NK-92 (cell line): ENCODE data around the gene FAM53B.

Source experiments
- DNase-seq: peaks from one replicate; lab custom pipeline; 2025; ENCODE audit not compliant: unreplicated experiment; lab: John Stamatoyannopoulos, UW

Gene FAM53B

DNA sequence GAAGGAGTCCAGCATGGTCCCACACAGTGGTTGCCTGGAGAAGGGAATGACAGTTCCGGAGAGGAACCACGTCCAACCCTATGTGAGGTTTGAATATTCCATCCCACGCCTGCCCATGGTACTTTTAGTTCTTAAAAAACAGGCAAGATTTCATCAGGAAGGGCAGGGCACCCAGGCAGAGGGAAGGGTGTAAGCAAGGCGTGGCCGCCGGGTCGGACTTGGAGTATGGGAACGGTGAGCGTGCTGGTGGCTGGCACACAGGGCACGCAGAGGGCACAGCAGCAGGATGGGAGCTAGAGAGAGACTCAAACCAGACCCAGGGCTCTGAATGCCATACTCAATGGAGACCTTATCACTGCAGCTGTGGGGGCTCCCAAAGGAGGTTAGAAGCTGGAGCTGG is 34.3 kb downstream of the FAM53B start:
- DNase-seq, result no peak

DNA sequence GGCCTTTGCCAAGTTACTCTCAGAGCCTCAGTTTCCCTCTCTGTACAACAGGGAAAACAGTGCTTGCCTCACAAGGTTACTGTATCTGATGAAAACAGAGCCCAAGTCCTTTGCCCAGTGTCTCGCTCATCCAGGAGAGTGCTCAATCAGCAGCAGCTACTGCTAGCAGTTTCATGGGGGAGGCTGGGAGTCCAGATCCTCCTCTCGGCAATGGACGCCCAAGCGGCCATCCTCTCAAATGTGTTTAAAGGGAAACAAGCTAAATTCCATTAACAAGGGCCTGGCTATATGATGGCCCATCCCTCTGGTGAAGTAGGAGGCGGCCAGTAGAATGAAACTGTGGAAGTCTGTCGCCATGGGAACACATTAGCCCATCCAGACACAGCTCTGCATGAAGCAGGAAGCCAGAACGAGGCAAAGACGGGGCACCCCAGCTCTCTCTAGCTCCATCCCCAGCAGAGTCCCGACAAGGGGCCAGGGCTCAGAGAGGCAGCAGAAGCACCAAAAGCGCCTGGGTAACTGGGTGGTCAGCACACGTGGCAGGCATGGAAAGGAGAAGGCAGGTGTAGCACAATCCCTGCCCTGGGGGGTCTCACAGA is 35.2 kb downstream of the FAM53B start:
- no peak for DNase-seq

DNA sequence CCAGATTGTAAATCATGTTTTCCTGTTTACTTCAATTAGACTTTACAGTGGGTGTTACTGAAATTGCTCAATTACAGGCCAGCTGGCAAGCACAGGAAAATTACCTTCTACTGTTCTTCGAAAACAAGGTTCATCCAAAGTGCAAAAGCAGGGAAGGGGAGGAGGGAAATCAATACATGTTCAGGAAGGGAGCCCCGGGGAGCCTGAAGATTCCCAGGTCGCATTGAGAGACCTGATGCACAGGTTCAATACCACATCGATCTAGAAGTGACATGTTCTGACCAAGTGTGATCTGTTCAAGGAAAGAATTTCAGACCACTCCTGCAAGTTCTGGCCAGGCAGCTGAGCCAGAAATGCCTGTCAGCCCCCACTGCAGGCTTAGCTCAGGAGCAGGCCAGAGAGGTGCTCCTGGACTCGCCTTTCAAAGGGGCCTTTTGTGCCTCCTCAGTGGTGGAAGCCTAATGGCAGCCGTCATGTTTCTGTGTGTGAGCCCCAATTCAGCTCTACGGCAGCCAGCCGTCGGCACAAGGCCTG is 35.9 kb downstream of the FAM53B start:
- DNase-seq, result no peak

DNA sequence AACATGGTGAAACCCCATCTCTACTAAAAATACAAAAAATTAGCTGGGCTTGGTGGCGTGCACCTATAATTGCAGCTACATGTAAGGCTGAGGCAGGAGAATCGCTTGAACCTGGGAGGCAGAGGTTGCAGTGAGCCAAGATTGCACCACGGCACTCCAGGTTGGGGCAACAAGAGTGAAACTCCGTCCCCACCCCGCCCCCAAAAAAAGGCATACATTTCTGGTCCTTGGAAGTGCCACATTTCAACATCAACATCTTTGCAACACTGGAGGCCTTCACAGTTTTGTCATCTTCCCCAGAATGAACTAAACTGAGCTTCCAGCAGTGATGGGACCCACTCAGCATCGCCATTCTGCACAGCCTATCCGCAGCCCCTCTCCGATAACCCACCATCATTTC is 36.6 kb downstream of the FAM53B start:
- no peak for DNase-seq

DNA sequence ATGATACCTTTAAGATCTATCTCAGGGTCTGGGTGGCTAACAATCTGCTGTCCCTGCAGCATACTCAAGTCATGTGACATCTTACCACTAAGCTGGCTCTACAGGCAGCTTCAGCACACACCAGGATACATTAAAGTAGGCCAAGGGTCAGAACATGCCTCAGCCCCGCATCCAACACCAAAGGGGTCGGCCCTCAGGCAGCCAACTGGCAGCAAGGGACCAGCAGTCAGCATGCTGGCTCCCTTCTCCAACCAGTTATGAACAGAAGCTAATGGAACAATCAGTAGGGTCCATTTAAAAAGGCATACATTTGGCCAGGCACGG is 37.1 kb downstream of the FAM53B start:
- DNase-seq, result no peak

DNA sequence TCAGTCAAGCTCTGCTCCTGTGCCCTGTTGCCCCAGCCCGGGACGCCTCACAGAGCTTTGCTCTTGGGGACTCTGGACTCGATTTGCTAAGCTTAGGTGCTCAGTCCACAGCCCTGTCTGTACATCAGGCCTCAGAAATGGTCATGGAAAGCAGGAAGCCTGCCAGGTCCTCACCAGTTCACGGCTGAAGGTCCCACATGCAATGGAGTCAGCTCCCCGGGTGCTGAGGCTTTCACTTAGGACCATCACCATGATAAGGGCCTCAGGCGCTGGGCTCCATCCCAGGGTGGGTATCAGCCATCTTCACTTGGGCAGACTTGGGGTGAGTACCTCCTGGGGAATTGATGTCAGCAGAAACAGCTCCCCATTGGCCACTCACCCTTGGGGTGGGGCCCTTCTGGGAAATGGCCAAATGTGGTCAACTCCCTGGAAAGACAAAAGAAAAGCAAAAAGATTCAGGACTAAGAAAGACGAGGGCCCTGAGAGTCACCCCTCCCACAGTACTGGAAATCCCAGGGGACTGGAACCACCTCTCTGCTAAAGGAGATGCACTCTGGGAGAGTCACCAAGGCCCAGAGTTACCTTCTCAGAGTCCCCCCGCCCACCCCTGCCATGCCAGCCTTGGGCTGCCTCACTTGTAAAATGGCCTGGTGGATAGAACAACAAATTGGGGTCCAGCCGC is 37.6 kb downstream of the FAM53B start:
- DNase-seq, result no peak

DNA sequence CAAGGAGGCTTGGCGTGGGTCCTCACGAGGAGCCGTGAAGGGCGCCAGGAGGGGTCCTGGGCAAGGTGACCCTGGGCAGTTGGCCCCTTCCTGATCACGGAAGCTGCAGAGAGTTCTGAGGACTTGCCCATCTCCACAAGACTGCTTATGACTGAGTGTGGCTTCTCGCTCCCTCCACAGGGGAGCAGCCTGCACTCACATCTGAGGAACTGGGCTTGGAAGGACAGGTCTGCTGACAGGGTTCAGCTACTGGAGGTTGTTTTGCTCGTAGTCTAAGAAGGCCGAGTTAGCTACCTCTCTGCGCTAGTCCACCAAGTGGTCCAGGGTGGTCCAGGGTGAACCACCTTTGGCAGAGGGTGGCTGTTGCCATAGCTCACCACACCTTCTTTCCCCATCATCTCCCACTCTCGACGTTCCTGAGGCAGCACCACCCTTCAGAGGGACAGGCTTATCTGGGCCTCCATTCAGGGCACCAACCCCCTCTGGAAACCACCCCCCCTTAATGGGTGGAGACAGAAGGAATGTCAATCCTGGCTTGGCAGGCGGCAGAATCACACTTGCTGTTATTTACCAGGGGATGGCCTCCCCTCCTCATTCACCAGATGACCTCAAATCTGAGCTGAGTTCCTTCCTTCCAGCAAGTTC is 38.2 kb downstream of the FAM53B start:
- DNase-seq, result no peak

DNA sequence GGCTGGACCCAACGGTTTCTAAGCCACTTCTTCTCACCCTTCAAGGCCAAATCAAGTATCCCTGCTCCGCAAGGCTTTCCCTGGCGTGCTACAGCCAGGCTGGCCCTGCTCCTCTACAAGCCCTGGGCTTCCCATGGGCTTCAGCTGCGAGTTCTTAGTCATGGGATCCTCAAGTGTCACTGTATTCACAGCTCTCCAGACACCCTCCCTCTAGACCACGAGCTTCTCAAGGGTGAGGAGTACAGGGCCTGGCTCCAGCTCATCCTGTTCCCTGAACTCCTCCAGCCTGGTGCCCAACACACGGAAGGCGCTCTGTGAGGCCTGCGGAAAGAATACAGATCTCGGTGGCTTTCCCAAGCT is 38.8 kb downstream of the FAM53B start:
- DNase-seq, result no peak

DNA sequence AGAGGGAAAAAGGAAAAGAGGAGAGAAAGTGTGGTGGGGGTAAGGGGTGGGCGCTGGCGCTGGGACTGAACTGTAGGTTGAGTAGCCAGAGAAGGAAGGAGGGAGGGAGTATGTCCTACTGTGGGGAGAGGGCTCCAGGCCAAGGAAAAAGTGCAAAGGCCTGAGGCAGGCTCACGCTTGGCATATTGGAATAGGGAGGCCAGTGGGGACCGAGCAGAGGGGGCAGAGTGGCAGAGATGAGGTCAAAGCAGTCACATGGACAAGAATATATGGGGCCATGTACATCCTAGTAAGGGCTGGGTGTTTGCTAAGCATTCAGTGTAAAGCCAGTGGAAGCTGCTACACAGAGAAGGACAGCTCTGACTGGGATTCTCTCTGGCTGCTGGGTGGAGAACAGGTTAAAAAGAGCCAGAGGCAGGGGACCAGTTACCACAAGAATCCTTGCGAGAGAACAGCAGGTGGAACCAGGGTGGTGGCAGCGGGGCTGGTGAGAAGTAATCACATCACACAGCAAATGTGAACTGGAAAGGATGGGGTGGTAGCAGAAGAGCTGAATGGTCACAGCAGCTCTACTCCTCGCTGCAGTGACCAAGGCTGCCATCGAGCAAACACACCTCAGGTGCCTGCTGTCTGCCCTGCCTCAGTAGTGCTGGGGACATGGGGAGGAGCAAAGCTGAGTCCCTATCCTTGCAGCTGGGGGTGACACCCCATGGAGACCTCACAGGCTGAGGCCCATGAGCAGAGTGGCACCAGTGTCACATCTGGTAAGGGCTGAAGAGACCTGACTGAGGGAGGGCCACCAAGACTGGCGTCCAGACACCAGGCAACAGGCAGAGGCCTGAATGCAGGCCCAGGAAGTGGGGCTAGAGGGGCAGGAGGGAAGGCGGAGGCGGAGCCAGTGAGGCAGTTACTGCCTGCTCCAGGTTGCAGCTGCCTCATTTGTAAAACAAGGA is 39.5 kb downstream of the FAM53B start:
- no peak for DNase-seq

DNA sequence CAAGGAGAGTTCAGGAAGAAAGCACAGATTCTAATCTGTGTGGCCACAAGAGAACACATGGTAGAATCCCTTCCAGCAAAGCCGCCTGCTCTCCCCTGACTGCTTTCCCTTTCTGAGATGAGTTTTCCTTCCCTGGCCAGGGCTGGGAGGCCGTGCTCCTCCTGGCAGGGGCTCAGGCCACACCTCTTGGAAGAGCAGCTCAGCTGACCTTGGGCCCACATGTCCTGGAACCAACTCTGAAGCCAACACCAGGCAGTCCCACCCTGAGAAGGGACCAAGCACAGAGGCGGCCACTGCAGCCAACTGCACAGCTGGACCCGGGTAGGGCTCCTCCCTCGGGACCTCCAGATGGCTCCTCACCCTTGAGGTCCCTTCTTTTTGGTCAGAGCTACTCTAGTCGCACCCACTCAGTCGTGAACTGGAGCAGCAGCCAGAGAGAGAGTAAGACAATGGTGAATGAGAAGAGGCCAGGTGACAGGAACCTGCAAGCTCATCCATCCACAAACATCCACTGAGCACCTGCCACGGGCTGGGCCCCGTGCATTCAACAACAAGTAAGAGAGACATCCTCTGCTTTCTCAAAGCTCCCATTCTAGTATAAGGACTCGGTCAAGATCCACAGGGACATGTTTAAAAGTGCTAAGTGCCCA is 40.3 kb downstream of the FAM53B start:
- no peak for DNase-seq

DNA sequence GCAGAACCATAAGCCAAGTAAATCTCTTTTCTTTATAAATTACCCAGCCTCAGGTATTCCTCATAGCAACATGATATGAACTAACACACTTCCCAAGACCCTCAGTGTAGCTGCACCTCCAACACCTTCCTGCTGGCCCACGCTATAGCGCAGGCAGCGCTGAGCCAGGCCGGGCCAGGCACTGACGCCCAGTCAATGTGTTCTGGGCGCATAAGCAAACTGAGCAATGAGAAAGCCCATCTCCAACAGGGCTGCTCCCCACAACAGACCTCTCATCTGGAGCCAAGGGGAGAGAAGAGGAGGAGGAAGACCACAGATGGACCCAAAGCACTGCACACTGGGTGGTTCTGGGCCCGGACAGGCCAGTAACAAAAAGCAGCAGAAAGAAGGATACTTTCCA is 40.8 kb downstream of the FAM53B start:
- no peak for DNase-seq

DNA sequence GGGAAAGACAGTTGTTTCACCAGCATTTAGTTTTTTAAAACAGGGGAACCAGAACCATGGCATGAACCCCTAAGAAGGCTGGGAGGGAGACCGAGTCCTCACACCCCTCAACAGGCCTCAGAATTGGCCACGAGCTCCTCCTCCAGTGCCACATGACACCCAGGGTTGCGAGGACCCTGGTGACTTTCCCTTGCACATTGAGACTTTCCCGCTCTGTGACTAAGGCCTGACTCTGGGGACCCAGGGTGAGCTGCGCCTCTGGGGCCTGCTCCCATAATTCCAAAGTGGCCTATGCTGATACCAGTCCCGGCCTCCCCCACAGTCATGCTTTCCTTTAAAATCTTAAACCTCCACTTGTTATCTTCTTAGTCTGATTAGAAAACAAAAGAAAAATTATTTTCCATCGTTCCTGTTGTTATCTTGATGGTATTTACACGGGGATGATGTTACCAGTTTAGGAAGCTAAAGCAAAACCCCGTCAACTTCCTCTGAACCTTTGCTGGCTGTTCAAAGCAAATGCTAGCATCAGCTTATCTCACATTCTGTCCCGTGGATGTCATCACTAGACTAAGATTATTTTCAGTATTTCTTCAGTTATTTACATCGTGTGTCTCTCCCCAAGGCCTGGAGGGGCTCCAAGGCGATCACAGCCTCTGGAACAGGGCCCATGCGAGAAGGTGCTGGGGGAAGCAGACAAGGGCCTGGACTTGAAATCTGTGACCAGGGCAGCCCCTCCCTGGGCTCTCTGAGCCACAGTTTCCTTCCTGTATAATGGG is 42.1 kb downstream of the FAM53B start:
- DNase-seq, result no peak

DNA sequence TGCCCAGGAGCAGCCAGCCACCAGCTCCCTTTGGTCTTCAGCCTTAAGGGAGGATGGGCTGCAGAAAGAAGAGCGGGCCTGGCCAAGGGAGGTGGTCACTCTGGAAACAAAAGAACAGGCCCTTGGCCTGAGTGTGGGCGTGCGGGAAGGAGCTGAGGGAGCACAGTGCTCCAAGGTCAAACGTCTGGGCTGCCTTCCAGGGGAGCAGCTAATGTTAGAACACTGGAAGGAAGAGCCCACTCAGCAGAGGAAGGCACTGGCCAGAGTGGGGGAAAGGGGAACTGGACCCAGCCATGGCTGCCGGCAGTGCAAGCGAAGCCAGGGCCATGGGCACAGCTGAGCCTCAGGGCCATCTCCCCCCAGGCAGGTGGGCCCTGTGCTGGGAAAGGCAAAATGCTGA is 42.7 kb downstream of the FAM53B start:
- no peak for DNase-seq

DNA sequence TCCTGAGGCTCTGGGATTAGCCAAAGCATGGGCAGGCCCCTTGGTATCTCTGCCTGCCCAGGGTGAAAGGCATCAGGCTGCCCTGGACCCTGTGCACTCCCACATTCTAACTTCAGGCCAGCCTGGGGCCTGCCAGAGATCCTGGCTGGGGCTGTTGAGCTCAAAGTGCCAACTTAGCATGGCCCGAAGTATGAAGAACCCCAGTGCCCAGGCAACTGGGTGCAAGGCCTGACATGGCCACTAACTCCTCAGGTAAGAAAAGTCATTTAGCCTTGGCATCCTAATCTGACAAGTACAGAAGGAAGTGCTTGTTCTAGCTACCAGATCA is 43.2 kb downstream of the FAM53B start:
- DNase-seq, result no peak

DNA sequence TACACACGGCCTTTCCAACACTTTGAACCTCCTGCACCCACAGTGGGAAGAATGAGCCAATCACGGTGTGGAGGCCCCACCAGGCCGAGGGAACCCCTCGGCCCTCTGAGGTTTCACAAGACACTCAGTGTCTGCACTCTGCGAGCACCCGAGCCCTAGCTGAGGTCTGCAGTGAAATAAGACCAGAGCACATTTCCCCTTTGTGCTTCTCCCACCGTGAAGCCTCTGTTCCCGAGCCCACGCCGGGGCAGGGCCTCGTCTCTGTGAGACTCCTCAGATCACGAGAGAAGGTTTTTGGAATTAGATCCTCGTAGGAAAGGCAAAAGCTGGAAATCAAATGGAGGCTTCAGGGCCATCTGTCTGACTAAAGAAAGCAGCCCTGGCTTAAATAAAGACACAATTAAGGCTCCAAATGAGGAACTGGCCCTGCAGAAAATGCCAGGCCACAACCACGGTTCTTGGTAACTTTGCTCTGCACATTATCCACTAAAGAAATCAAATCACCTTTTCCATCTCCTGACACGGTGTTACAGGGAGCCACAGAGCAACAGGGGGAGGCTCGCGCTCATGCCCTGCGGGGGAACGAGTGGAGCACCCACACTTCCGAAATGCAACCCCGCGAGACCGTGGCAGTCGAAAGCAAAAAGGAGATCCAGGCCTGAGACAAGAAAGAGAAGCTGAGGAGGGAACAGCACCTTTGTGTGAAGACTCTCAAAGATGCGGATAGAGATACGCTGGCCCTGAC is 43.7 kb downstream of the FAM53B start:
- DNase-seq, result no peak

DNA sequence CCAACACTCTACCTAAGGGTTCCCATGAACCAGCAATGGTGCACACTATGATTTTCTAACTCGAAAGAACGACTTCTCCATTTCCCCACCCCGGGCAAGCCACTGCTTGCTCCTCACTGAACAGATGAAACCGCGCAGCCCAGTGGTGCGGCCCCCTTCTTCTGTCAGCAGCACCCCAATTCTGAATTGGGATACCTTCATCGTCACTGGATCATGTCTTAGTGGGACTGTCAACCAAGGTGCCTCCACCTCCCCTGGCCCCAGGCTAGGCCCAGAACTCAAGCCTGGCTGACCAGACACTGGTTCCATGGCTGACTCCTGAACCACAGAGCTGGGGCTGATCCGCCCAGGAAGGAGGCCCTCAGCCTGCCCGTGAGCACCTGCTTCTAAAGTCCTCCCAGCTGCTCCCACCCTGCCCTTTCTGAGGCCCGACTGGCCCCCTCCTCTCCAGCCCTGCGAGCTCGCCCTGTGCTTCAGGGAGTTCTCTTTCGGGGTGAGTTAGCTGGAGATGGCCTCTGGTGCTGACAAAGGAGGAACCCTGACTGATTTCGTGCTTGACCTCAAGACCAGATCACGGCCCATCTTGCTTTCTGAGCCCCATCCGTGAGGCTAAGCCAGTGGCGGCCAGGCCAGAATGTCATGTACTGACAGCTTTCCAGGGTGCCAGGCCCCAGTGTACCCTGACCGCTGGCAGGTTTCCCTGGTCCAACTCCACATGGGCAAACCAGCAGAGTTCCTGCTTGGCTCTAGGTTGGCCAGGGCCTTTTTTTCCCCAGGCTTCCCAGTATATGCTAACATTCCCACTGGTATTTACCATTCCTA is 44.5 kb downstream of the FAM53B start:
- no peak for DNase-seq

DNA sequence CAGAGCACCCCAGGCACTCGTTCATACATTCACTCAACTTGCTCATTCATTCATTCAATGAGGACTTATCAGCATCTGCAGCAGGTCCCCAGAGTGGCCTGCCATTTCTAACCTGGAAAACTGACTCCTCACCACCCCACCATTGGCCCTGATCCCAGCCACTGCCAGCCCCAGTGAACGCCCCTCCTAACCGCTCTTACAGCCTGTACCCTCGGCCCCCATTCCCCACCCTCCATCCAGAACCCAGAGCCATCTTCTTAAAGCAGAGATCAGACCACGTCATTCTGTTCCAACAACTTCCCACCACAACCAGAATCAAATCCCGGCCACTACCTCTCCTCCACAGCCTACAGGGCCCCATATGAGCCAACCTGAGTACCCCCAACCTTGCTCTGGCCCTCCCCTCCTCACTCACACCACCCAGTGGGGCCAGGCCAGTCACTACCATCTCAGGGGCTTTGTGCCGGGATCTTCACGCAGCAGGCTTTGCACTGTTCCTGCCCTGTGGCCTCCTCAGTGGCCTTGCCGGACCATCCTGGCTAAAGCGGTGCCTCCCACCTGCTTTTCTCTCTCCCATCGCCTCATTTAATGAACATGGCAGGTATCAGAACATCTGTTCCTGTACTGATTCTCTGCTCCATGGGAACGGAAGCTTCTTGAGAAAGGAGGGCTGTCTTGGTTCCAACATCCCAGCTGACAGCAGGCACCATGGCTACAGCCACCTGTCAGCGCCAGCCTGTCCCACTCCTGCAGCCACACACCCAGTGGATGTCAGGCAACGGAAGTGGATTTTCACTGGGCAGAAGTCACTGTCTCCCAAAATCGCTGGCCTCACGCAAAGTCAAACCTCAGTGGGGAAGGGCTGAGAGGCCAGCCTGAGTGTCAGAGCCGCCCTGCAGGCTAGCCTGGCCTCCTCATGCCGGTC is 45.4 kb downstream of the FAM53B start:
- no peak for DNase-seq
